HG02970 (cell line): ENCODE results near the gene KLHL9.

Experiments
- ATAC-seq: cut with Tn5 transposase; IDR thresholded peaks from one replicate; pipeline ENCODE4 v1.9.1; 2021; ENCODE audit warnings: mild to moderate bottlenecking, moderate library complexity, moderate number of reproducible peaks; ENCODE audit not compliant: unreplicated experiment, low FRiP score

The KLHL9 gene

GRCh38 chr9:21317956-21318923 is 17.0 kb downstream of the KLHL9 start:
- no peak for ATAC-seq

GRCh38 chr9:21316860-21317259 is 18.3 kb downstream of the KLHL9 start:
- no peak for ATAC-seq

GRCh38 chr9:21316032-21316842 is 19.0 kb downstream of the KLHL9 start:
- no peak for ATAC-seq

GRCh38 chr9:21314152-21314551 is 21.1 kb downstream of the KLHL9 start:
- no peak for ATAC-seq

GRCh38 chr9:21311889-21312288 is 23.3 kb downstream of the KLHL9 start:
- ATAC-seq: no peak

GRCh38 chr9:21305213-21305612 is 30.0 kb downstream of the KLHL9 start, which contains the start of gene IFNA5:
TSS of gene IFNA5 (minus strand) at chr9:21305313. CDS start at chr9:21305256, 57 bp downstream.
- no peak for ATAC-seq

GRCh38 chr9:21295992-21296391 is 39.2 kb downstream of the KLHL9 start:
- no peak for ATAC-seq

GRCh38 chr9:21294904-21295538 is 40.2 kb downstream of the KLHL9 start:
- no peak for ATAC-seq

GRCh38 chr9:21294364-21294774 is 40.8 kb downstream of the KLHL9 start:
- no peak for ATAC-seq

- no peak for ATAC-seq
Observed at GRCh38 chr9:21289848-21290247, 45.4 kb downstream of the KLHL9 start.

- ATAC-seq: no peak
Observed at GRCh38 chr9:21287280-21287679, 47.9 kb downstream of the KLHL9 start.

GRCh38 chr9:21286659-21287058 is 48.5 kb downstream of the KLHL9 start:
- ATAC-seq: no peak

- no peak for ATAC-seq
Observed at GRCh38 chr9:21286099-21286498, 49.1 kb downstream of the KLHL9 start.

GRCh38 chr9:21281275-21281674 is 53.9 kb downstream of the KLHL9 start:
- no peak for ATAC-seq
